NT2/D1 (cell line): ENCODE data around the gene SNHG17.
"Not testable (repeated sequence)": the region's sequence is repeated elsewhere in the genome, so short reads cannot be mapped to it uniquely, and the experiment has no call there.

Source experiments
- DNase-seq: peaks from one replicate; pipeline ENCODE4 v3.0.0-alpha.2; 2011; ENCODE audit warnings: low read depth, low spot score
- H3K27me3 ChIP-seq: 2 replicates; pipeline ENCODE4 v1.6.0; 2011; ENCODE audit warnings: mild to moderate bottlenecking; ENCODE audit not compliant: insufficient read length, insufficient read depth
- H3K36me3 ChIP-seq: 2 replicates; pipeline ENCODE4 v1.6.1; 2011; ENCODE audit warnings: mild to moderate bottlenecking, low read length, mixed read lengths; ENCODE audit not compliant: insufficient read depth, insufficient read length
- H3K4me1 ChIP-seq: 2 replicates; pipeline ENCODE4 v1.5.1; 2011; ENCODE audit not compliant: insufficient read depth, insufficient read length
- H3K4me3 ChIP-seq: 2 replicates; pipeline ENCODE4 v1.5.1; 2011; ENCODE audit warnings: low read depth; ENCODE audit not compliant: insufficient read length
- H3K9ac ChIP-seq: 2 replicates; pipeline ENCODE4 v1.6.0; 2011; ENCODE audit warnings: low read depth; ENCODE audit not compliant: insufficient read length
- H3K9me3 ChIP-seq: 2 replicates; pipeline ENCODE4 v1.5.1; 2011; ENCODE audit warnings: mild to moderate bottlenecking, low read length; ENCODE audit not compliant: insufficient read depth
- SUZ12 ChIP-seq: IDR thresholded peaks from 2 replicates; pipeline ENCODE4 v1.6.1; 2011; ENCODE audit not compliant: insufficient read length, insufficient read depth; ENCODE audit errors: extremely low read depth
- YY1 ChIP-seq: IDR thresholded peaks from 2 replicates; pipeline ENCODE4 v1.6.1; 2011; ENCODE audit not compliant: insufficient read length, insufficient read depth
- ZNF274 ChIP-seq: IDR thresholded peaks from 2 replicates; pipeline ENCODE4 v1.6.1; 2011; ENCODE audit warnings: mild to moderate bottlenecking, low read depth, low read length

SNHG17 gene

DNA sequence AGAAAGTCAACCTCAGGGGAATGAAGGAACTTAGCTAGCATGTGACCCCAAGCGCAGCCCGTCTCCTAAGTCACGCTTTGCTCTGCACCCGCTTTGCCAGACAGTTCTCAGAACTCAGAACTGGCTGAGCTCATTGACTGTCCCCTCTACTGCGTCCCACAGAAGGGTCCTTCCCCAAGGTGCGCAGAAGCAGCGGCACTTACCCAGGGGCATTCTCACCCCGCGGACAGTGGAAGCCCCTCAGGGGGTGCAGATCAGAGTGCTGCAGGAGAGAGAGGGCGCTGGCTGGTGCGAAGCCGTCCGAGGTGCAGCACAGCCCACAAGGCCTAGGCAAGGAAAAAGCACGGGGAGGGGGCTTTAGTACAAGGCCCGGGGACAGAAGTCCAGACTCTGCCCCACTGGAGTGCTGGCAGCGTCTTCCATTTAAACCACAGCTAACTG is 807 bp downstream of the SNHG17 start:
- peaks cover 21% of the 10 kb centered on the region for H3K4me1 ChIP-seq
- TF ChIP-seq SUZ12 (no peak), ZNF274 (no peak), YY1 (no peak)
- peak overlapping the region; percentile 99 for H3K4me3 ChIP-seq
- no peak for DNase-seq
- peaks cover 56% of the 10 kb centered on the region for H3K36me3 ChIP-seq
- H3K27me3 ChIP-seq = no peaks in the 10 kb centered on the region
- H3K9me3 ChIP-seq = no peaks in the 10 kb centered on the region
- peak overlapping the region; percentile 97 for H3K9ac ChIP-seq

DNA sequence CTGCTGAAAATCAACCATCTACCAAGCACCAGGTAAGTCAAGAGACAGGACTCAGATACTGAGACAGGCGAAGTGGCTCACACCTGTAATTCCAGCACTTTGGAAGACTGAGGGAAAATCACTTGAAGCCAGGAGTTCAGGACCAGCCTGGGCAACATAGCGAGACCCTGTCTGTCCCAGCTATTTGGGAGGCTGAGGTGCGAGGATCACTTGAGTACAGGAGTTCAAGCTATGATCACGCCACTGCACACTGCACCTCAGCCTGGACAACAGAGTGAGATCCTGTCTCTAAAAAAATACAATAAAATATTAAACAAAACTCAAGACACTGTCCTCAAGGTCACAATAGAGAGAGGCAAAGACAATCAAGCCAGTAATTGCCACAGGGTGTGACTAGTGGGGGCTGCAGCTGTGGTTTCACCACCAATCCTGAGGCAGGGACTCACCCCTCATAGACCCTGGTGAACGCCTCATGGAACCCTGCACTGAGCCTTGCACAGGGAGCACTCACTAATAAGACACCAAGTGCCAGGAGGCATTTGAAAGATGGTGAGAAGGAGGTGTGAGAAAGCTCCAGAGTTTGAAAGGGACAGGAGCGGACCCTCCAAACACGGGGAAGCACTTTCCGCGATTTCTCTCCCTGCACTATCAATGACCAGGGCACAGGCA is 1.7 kb downstream of the SNHG17 start:
- DNase-seq = no peak
- Histone ChIP-seq H3K9me3 (no peaks in the 10 kb centered on the region), H3K4me3 (peak overlapping the region; percentile 99), H3K4me1 (peaks cover 22% of the 10 kb centered on the region), H3K27me3 (no peaks in the 10 kb centered on the region), H3K36me3 (peaks cover 65% of the 10 kb centered on the region), H3K9ac (peak overlapping the region; percentile 97)
- no peak for TF ChIP-seq YY1
- no peak for TF ChIP-seq ZNF274
- TF ChIP-seq SUZ12 = no peak

DNA sequence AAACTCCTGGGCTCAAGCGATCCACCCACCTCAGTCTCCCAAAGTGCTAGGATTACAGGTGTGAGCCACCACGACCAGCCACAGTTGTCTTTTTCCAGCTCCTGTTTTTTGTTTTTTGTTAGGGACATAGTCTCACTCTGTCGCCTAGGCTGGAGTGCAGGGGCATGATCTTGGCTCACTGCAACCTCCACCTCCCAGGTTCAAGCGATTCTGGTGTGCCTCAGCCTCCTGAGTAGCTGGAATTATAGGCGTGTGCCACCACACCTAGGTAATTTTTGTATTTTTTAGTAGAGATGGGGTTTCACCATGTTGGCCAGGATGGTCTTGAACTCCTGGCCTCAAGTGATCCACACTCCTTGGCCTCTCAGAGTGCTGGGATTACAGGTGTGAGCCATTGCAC is 2.3 kb downstream of the SNHG17 start:
- H3K36me3 ChIP-seq = peaks cover 71% of the 10 kb centered on the region
- peaks cover 24% of the 10 kb centered on the region for H3K4me1 ChIP-seq

DNA sequence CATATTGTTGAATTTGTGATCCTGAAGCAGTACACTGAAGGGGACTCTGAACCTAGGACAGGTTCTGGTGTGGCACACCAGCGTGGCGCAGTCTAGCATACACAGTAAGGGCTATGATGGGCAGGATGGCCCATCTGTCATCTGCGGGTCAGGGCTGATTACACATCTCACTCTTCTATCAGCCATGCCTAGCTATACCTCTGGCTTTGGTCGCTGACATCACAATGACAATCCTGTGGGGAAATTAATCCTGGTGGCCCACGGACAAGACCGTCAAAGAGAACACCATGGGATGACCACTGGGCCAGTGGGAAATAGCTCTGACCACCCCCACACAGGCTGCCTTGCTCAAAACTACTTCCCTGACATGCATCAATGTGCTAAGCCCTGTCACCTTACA is 2.8 kb downstream of the SNHG17 start:
- Histone ChIP-seq H3K9me3 (no peaks in the 10 kb centered on the region), H3K27me3 (no peaks in the 10 kb centered on the region), H3K4me3 (peak overlapping the region; percentile 29), H3K9ac (no peak overlapping the region), H3K36me3 (peaks cover 77% of the 10 kb centered on the region), H3K4me1 (peaks cover 24% of the 10 kb centered on the region)
- TF ChIP-seq ZNF274 (no peak), SUZ12 (no peak), YY1 (no peak)
- DNase-seq = no peak

More for the DNA sequence above, 2.3 kb downstream of the SNHG17 start:
- not testable (repeated sequence) for H3K27me3 ChIP-seq, DNase-seq, H3K4me3 ChIP-seq, H3K9me3 ChIP-seq, H3K9ac ChIP-seq

DNA sequence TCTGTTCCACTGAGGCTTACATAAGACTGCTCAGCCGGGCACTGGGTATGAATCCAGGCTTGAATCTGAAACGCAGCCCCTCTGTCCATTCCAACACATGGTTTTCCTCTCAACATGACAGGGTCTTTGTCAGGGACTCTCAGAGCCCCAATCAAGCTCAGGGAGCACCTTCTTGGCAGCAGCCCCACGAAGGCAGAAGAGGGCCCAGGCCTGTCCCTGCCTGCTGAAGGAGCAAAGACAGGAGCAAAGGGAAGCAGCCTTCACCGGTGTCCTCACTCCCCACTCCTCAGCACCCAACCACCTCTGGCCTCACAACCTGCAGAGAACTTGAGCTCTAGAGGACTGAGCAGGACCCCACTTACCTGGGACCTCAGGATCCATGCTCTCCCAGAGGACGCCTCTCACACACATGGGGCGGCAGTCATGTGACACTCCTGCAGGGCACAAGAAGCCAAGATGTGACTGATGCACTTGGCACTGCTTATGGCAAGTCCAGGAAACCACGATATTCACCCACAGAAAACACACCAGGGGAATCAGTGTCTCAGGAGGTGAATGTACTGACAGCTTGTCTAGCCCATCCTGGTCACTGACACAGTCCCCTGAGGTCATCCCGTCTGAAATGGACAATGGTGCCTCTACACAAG is 4.3 kb downstream of the SNHG17 start:
- no peak for TF ChIP-seq SUZ12
- no peak for TF ChIP-seq ZNF274
- no peak overlapping the region for H3K4me3 ChIP-seq
- peaks cover 26% of the 10 kb centered on the region for H3K4me1 ChIP-seq
- H3K36me3 ChIP-seq = peaks cover 92% of the 10 kb centered on the region
- no peaks in the 10 kb centered on the region for H3K27me3 ChIP-seq
- H3K9me3 ChIP-seq = no peaks in the 10 kb centered on the region
- no peak for DNase-seq
- H3K9ac ChIP-seq = peak overlapping the region; percentile 13

DNA sequence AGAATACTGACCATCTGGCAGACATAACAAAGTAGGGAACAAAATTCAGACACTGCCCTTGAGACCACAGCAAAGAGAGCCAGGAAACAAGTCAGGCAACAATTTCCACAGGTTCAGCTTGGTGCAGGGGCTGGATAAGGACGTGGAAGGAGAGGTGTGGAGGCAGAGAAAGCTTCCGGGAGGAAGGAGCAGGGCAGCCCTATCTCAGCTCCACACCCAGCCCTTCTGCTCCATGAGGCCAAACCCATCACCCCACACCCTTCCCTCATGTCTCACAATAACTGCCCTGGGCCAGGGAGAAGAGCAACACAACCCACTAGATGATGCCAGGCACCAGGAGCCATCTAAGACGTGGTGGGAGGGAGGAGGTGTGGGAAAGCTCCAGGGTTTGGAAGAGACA is 5.8 kb downstream of the SNHG17 start:
- Histone ChIP-seq H3K4me3 (no peak overlapping the region), H3K9ac (no peak overlapping the region), H3K36me3 (peaks cover 99% of the 10 kb centered on the region), H3K4me1 (peaks cover 28% of the 10 kb centered on the region), H3K9me3 (no peaks in the 10 kb centered on the region), H3K27me3 (no peaks in the 10 kb centered on the region)
- DNase-seq = no peak
- TF ChIP-seq YY1 (no peak), SUZ12 (no peak), ZNF274 (no peak)

DNA sequence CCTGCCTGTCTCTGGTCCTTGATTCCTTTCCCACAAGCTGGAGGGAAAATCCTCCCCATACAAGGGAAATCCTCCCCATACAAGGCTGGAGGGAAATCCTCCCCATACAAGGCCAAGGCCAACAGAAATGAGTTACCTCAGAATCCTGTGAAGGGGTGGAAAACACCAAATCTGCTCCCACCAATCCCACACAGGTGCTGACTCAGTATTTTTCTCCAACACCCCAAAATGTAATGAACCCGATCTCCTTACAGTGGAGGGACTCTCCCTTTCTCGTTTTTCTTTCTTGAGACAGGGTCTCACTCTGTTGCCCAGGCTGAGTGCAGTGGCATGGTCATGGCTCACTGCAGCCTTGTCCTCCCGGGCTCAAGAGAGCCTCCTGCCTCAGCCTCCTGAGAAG is 6.3 kb downstream of the SNHG17 start:
- H3K4me1 ChIP-seq = peaks cover 26% of the 10 kb centered on the region
- DNase-seq = no peak

More for the DNA sequence above, 6.3 kb downstream of the SNHG17 start:
- H3K9ac ChIP-seq = no peak overlapping the region
- no peaks in the 10 kb centered on the region for H3K9me3 ChIP-seq
- H3K27me3 ChIP-seq = no peaks in the 10 kb centered on the region
- H3K36me3 ChIP-seq = peaks cover 99% of the 10 kb centered on the region
- no peak for TF ChIP-seq YY1
- TF ChIP-seq SUZ12 = no peak
- TF ChIP-seq ZNF274 = no peak
- H3K4me3 ChIP-seq = no peak overlapping the region
